ENCODE results near the gene ZSWIM3.
"Not testable (repeated sequence)": the region's sequence is repeated elsewhere in the genome, so short reads cannot be mapped to it uniquely, and the experiment has no call there.

The ZSWIM3 gene

DNA sequence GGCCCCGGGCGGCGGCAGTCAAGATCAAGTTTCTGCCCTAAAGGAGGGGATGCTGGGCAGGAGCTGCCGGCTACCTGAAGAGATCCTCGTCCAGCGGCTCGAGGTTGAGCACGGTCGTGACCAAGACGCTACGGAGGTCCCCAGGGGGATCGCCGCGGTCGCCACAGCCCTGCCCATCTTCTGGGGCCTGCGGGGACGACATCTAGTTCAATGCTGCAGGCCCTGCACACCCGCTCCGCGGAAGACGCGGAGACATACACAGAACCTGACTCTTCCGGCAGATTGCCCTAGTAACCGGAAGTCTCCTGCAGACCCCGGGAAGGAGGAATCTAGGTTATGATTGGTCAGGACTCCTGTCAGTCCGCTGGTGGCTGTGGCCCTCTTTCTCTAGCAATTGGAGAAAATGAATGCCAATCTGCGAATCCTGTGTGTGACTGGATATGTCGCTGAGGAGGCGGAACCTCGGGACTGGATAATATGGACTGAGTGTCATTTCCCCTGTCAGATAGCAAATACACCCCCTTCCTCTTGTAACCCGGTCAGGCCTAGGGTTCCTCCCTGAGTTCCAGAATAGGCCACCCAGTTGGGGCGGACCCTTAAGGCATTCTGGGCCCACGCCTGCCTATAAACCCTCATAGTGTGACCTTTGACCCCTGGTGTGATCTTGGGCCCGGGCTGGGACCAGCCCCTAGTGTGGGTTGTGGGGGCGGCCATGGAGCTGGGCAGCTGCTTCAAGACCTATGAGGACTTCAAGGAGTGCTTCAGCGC is at the start of gene ZSWIM3, which contains the start of gene ACOT8:
ZSWIM3 (plus strand) TSS at position 501 of the 768 bp plus-strand sequence; CDS start at position 713, 212 bp downstream.
ACOT8 (minus strand) TSS at position 279 of the 768 bp plus-strand sequence; CDS start at position 202, 77 bp downstream.
- peak; percentile 100 for DNase-seq (ENCODE audit: low spot score)

DNA sequence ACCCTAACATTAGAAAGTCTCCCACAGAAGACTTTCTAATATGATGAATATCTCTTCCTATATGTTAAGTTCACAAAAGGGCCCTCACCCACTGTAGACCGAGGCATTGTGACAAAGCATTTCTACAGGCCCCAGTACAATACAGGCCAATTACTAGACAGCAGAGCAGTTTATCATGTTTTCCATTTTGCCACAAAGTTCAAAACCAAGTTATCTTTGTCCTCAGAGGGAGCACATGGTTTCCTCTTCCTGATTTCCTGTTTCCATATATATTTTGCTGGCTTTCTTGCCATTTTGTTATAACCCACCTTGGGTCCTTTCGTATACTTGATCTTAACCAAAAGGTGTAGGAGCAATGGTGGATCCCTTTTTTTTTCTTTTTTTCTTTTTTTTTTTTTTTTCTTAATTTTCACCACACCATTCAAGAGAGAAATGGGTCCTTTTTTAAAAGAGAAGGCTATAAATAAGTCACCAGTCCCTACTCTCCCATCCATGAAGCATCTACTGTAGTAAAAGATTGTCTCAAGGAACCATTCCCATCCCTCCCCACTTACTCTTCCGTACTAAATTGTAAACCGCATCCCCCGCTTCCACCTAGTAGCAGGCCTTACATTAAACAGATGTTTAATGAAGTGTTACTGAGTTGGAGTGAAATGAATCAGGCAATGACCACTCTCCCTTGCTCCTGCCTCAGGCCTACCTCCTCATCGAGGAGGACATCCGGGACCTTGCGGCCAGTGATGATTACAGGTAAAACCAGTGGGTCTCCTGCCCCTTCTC is 47.0 kb upstream of the ZSWIM3 start:
- no peak for DNase-seq (ENCODE audit: low spot score)

DNA sequence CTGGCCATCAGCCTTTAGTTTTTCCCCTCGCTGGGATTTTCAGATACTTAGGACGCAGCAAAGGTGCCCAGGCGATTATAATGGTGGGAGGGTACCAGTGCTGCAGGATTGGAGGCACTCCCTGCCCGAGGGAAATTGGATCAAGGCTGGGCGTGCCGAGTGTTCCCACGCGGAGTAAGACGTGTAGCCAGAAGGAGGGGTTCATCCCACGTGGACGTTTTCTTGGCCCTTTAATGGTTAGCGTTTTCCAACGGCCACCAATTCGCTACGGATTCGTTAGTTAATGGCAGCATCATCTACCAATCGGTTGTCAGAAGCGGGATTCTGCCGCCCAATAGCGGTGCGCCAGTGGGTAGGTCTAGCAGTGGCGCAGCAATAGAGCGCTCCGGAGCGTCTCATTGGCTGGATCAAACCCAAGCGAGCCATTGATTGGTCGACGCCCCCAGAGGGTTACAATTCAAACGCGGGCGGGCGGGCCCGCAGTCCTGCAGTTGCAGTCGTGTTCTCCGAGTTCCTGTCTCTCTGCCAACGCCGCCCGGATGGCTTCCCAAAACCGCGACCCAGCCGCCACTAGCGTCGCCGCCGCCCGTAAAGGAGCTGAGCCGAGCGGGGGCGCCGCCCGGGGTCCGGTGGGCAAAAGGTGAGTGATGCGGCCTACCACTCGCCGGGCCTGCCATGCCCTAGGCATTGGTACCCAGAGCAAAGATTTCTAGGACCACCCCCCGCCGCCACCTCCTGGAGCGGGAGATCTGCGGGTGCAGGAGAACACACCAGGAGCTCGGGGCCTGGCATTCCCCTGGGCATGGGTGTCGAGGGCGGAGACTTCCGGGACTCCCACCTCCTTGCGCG is 45.0 kb upstream of the ZSWIM3 start, which contains the start of gene UBE2C:
UBE2C (plus strand) TSS at position 488 of the 849 bp plus-strand sequence; CDS start at position 540, 52 bp downstream.
- peak; percentile 99 for DNase-seq (ENCODE audit: low spot score)

DNA sequence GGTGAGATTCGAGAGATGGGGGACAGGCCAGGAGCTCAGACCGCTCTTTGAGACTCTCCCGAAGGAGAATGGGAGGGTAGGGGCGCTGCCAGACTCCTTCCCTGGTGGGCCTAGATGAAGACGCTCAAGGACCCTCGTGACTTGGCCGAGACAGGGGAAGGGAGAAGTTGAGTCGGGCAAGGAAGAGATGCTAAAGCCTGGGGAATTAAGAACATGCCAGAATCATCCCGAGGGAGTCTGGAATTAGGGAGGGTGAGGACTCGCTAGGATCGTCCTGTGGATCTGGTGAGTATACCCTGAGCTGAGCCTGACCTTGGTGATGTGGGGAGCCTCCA is 44.4 kb upstream of the ZSWIM3 start:
- no peak for DNase-seq (ENCODE audit: low spot score)

DNA sequence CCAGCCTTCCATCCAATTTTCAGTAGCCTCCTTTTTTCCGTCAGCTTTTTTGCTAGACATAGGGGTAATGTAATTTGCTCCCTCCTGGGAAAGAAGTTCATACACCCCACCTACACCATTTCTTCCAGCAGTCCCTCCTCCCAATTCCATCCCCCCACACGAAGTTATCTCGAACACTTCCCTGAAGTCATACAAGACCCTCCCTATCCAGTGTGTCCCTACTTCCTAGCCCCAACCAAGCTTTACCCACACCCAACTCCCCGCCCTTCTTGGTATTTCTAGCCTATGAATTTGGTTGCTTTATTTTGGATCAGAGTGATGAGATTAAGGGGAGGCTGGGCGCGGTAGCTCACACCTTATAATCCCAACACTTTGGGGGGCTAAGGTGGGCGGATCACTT is 43.9 kb upstream of the ZSWIM3 start:
- no peak for DNase-seq (ENCODE audit: low spot score)

DNA sequence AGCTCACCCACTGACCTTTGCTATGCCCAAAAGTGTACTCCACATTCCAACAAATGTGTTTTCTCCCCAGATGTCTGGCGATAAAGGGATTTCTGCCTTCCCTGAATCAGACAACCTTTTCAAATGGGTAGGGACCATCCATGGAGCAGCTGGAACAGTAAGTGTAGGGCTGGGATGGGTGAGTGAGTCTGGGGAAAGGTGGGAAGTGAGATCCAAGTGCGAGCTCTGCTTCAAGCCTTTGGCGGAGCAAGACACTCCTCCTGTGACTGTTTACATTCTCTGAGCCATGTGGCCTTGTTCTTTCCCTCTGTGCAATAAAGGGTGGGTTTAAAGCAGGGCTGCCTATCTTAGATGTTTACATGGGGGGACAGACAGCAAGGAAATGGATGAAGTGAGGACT is 43.1 kb upstream of the ZSWIM3 start:
- no peak for DNase-seq (ENCODE audit: low spot score)

DNA sequence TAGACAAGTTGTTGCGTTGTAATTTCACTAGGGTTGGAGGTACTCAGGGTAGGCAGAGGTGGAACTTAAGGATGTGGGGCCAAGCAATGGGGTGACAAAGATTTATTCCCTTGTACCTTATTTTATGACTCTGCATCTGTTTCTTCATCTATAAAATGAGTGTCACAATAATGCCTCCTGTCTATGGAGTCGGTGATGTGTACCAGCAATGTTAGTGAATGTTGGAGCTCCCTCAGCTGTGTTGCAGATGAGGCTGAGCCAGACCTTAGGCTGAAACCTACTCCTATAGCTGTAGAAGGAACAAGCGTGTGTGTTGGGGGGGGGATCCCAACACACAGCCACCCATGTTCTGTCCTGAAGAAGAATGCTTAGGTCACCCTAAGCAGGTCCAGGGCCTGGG is 40.5 kb upstream of the ZSWIM3 start:
- no peak for DNase-seq (ENCODE audit: low spot score)

DNA sequence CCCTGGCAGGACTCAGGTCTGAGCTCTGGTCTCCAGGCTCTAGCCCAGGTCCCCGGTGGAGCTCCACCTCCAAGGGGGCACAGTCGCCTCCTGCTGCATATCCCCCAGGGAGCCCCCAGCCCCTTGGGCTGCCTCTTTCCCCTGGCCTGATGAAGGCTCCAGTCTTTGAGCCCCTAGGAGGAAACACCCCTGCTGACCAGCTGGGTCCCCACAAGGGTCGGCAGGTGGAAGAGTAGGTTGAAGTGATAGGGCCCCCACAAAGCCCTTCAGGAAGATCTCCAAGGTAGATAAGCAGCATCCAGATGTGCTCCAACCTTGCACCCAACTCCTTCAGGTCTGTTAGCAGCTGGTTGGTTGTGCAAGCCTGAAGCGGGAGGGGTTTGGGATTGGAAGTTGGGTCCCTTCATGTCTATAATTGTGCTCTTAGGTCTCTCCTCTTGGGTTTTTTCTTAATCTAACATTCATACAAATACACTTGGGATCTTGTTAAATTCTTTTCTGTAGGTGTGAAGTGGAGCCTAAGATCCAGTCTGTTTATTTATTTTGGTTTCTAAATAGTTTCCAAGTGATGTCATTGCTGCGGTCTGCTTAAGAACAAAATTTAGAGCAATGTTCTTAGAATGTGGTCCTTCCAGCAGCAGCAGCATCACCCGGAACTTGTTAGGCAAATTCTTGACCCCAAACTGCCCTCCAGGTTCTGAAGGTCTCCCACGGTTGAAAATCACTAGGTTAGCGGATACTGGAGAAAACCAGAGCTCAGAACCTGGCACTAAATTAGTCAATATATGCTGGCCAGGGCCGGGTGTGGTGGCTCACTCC is 39.8 kb upstream of the ZSWIM3 start:
- DNase-seq (ENCODE audit: low spot score): no peak

DNA sequence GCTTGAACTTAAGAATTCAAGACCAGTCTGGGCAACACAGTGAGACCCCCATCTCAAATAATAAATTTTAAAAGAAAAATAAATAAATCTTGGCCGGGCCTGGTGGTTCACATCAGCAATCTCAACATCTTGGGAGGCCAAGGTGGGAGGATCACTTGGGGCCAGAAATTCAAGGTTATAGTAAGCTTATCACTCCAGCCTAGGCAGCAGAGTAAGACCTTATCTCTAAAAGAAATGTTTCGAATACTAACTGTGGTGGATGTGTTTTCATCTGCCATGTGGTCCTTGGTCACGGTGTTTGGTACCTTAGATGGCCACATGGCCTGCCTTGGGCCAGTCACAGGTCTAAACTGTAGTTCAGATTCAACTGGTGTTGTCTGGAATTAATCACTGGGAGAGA is 39.2 kb upstream of the ZSWIM3 start:
- no peak for DNase-seq (ENCODE audit: low spot score)

DNA sequence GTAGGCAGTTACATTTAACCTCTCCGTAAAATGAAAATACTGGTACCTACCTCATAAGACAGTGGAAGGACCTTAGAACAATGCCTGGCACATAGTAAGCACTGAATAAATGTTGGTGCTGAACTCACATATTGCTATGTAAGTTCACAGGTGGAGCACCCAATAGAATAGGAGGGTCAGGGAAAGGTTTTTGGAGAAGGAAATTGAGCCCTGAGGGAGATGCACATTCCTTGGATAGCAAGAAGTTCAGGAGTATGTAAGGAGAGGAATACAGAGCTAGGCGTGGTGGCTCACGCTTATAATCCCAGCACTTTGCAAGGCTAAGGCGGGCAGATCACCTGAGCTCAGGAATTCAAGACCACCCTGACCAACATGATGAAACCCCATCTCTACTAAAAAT is 37.9 kb upstream of the ZSWIM3 start:
- no peak for DNase-seq (ENCODE audit: low spot score)

DNA sequence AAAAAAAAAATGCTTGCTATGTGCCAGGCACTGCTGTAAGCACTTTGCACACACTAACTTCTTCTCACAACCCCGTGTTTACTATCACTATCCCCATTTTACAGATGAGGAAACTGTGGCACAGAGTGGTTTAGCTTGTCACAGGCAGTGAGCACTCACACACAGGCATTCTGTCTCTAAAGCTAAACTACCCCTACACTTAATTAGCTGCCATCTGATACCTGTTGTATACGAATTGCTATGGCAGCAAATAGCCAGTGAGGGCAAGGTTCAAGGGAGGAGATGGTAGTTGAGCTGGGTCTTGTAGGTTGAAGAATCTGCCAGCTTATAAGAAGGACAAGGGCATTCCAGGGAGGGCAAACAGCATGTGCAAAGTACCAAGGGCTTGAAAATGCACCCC is 35.5 kb upstream of the ZSWIM3 start:
- DNase-seq (ENCODE audit: low spot score): no peak

DNA sequence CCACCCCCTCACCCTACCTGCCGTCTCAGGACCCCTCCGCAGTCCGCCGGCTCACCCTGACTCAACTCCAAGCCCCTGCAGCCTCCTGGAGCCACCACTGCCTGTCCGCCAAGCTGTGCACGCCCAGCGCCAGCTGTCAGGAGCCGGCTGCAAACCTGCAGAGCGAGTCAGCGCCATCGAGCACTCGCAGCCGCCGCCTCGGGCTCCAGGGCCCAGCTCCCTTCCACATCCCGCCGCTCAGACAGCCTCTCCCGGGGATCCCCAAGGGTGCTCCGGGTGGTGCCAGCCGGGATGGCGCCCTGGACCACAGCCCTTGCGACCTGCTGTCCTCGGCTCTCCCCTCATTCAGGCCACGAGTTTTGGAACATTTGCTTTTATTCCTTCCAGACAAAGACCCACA is 34.6 kb upstream of the ZSWIM3 start:
- no peak for DNase-seq (ENCODE audit: low spot score)

DNA sequence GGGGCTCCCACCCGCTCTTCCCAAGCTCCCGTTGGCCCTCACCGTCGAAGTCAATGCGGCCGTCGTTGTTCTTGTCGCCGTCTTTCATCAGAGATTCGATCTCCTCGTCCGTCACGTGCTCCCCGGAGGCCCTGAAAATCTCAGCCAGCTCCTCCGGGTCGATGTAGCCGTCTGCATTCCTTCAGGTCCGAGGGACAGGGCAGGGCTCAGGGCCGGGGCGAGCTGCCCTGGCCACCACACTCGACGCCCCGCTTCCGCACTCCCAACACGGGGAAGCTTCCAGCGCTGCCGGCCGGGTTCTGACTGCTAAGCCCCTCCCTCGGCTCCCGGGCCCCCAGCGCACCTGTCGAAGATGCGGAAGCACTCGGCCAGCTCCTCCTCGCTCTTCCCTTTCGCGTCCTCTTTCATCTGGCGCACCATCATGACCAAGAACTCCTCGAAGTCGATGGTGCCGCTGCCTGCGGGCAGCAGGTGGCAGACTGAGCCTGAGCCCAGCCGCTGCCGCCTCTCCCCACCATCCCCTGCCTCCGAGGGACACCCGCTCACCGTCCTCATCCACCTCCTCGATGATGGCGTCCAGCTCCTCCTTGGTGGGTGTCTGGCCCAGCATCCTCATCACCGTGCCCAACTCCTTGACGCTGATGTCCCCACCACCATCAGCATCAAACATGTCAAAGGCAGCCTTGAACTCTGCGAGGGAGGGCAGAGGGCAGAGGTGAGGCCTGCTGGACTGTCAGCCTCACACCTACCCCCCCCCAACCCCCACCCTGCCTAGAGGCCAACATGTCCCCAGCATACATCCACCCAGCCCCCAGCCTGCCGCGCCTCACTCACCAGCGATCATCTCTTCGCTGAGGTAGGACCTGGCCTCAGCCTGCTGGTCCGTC is 33.2 kb upstream of the ZSWIM3 start:
- DNase-seq (ENCODE audit: low spot score): peak; percentile 73

DNA sequence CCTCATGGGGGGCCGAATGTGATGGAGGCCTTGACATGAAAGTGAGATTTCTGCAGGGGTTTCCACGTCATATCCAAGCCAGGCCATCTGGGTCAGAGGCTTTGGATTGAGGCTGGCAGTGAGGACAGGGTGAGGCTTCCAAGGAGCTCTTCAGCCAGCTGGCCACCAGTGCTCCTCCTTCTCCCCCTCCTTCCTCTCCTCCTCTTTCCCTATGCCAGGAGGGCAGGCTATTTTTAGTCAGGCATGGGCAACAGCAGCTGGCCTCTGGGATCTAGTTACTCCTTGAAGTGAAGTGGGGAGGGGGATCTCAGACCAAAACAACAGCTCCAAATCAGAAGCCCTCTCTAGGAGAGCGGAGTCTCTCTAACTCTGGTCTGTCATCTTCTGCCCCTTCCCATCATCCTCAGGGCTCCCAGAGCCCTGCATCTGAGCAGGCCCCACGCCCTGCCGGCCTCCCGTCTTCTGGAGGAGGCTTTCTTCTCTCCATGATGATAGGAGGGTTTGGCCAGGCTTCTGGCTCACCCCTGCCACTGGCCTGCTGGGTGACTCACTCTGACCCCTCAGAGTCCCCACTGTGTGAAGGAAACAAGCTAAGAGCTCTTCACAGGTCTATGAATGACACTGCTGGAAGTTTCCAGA is 30.9 kb upstream of the ZSWIM3 start:
- no peak for DNase-seq (ENCODE audit: low spot score)

DNA sequence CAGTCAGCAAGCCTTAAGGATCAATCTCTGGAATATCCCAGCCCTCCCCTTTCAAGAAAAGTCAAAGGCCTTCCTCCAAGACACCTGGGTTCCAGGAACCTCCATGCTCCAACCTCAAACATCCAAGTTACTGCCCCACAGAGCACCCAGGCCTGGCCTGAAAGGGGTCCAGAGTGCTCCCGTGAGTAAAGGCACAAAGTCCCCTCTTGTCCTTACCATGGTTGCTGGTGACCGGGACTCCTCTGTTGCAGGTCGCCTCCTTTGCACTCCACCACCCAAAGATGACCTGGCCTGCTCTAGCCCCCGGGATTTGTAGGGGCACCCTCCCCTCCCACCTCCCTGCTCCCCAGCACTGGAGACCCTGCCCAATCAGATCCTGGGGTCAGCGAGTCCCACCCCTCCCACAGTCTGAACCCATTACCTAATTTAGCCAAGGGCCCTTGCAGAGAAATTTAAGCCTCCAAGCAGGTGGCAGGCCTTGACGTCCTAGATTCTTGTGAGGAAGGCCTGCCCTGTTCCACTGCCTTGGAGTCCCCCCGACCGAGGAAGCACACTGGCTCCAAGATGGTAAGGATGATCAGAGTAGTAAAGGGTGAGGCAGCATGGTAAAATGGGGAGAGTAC is 30.3 kb upstream of the ZSWIM3 start, which contains the start of gene TNNC2:
TNNC2 (minus strand) TSS at position 283 of the 623 bp plus-strand sequence; CDS start at position 219, 64 bp downstream.
- DNase-seq (ENCODE audit: low spot score): no peak

DNA sequence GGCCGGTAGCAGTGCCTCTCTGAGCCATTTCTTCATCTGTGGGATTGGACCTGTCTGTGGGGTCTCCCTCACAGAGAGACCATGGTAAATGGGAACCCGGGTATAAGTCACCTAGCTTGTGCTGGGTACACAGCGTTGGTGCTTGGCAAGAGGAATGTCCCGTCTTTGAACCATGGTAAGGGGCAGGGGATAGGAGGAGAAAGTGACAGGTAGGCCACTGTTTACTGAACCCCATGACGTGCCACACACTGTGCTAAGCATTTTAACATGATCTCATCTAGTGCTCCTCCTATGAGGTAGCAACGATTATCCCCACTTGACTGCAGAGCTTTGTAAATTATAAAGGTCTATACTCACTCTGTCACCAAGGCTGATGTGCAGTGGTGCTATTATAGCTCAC is 29.7 kb upstream of the ZSWIM3 start:
- no peak for DNase-seq (ENCODE audit: low spot score)

DNA sequence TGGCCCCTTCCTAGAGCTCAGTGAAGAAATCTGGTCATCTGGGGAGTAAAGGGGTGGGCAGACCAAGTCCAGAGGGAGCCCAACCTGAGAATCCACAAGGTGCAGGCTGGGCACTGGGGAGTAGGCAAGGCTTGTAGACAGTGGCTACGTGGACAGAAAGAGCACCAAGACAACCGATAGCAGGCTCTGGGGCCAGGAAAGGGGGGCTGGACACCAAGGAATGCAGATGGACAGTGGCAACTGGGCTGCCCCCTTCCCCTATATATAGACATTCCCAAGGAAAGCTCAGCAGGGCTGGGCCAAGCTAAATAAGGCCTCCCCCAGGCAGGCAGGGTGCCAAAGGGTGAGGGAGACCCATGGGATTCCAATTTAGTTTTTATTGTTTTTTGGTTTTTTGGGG is 28.8 kb upstream of the ZSWIM3 start:
- DNase-seq (ENCODE audit: low spot score): no peak

DNA sequence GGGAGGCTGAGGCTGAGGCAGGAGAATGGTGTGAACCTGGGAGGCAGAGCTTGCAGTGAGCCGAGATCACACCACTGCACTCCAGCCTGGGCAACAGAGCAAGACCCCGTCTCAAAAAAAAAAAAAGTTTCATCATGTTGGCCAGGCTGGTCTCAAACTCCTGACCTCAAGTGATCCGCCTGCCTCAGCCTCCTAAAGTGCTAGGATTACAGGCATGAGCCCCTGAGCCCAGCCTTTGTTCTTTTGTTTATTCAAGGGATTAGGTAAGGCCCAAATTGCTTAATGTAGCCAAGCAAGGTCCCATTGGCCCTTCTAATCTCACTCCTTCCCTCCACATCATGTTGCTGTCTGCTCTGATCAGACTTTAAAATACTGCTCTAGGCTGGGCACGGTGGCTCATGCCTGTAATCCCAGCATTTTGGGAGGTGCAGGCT is 27.7 kb upstream of the ZSWIM3 start:
- not testable (repeated sequence) for DNase-seq (ENCODE audit: low spot score)

DNA sequence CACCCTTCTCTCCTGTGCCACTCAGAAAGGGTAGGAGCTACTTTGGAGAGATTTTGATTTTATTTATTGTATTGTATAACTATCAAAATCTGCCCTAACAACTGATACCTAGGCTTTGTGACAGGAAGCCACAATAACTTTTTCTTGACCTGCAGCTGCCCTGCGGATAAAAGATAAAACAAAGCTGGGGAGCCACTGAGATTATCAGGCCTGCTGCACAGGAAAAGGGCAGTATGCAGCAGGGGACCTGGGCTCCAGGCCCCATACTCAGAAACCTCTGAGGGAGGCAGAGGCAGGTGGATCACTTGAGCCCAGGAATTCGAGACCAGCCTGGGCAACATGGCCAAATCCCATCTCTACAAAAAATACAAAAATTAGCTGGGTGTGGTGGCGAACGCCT is 24.8 kb upstream of the ZSWIM3 start:
- DNase-seq (ENCODE audit: low spot score): no peak
